ENCODE results near the gene ZNF219. TPM values are rescaled to one million over a fixed set of nuclear protein-coding genes. Genes with fewer than 3 reads are reported as not detected.
A peak's percentile ranks its signal among the peaks of the same experiment; 100 is the strongest.

ZNF219 gene
- total RNA-seq, 1 experiment from 2014 or later: 16.6 TPM

DNA sequence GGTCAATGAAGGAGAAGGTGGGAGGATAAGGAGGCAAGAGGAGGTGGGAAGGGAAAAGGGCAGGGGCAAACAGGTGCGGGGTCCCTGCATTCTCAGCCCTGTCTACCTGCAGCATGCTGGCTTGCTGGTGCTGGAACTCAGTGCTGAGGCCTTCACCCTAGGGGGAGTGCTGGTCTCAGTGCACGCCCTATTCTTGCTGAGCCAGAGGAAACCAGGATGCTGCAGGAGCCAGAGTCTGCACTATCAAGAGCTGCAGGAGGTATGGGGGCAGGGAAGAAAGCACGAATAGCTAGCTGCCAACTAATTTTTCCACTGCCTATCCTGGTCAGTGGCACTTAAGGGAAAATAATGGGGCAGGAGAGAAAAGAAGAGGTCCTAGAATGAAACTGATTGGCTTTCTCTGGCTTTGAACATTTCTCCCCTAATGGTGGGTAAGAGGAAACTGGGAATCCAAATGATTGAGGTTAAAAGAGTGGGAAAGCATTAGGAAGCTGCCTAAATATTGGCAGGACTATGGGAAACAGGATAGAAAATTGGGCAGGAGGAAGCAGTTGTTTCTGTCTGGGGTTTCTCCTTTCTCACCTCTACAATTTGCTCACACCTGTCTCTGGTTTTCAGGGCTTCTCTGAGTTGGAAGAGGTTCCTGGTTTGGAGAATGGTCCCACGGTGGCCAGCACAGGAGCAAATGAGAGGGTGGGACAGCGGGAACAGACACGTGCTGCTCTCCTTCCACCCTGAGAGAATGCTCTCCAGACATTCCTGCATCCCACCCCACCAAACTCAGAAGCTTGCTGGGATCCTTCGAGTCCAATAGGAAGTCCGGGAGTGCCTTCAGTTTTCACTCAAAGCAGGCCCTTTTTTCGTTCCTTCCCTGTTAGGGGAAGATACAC lies 4.3 kb upstream of the ZNF219 start:
- peak overlapping the region; percentile 92 for H3K4me2 ChIP-seq (ENCODE audit: low read length)
- POLR2A ChIA-PET: interaction anchor here (0.9 to 1.3 kb wide), 2 partner anchors 10 to 34 kb away, joined by 3 to 4 read pairs; no protein-coding TSS in a partner anchor
- H3K27me3 ChIP-seq (ENCODE audit: insufficient read depth, low read length): no peaks in the 10 kb centered on the region
- H4K20me1 ChIP-seq (ENCODE audit: insufficient read depth): no peaks in the 10 kb centered on the region
- no peaks in the 10 kb centered on the region for H3K36me3 ChIP-seq (ENCODE audit: control insufficient read depth in 1 of 2, insufficient read depth in 2 of 2, low read length in 2 of 2)
- BruUV-seq (replicated peaks): TSS peak; percentile 76
- ATAC-seq (no peak), DNase-seq (ENCODE audit: low read depth, low spot score) (no peak)
- H3K4me3 ChIP-seq (replicated peaks in 1 of 2; ENCODE audit: low read depth in 1 of 2, low read length in 2 of 2): peak overlapping the region; percentile 69 to 74
- peak overlapping the region; percentile 90 for H3K9ac ChIP-seq (ENCODE audit: low read length)
- intact Hi-C loops (cut with micrococcal nuclease): loop anchor here (10.0 kb wide), 1 partner anchor 248 kb away; no protein-coding TSS in a partner anchor
- H2AFZ ChIP-seq (ENCODE audit: low read depth, low read length, poor library complexity, severe bottlenecking): no peak overlapping the region
- peak overlapping the region; percentile 95 for H3K27ac ChIP-seq (ENCODE audit: low read depth, low read length)
- H3K9me2 ChIP-seq (ENCODE audit: insufficient read depth): no peaks in the 10 kb centered on the region
- CTCF ChIA-PET: interaction anchor here (0.8 to 3.5 kb wide), 5 partner anchors 8 to 88 kb away, joined by 4 to 60 read pairs (median 19); no protein-coding TSS in a partner anchor
- RAD21 ChIA-PET (ENCODE audit: low non-redundant PET in 1 of 2, low total read pairs in 2 of 2, uncharacterized antibody in 2 of 2, unreplicated experiment in 2 of 2): no interaction called here
- H3K79me2 ChIP-seq (ENCODE audit: insufficient read depth, low read length): no peaks in the 10 kb centered on the region
- no peak for TF ChIP-seq ZNF274 (IDR thresholded peaks at IDR 0.05; ENCODE audit: low read depth, low read length)
- TF ChIP-seq, protein P1, sequence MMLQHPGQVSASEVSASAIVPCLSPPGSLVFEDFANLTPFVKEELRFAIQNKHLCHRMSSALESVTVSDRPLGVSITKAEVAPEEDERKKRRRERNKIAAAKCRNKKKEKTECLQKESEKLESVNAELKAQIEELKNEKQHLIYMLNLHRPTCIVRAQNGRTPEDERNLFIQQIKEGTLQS (IDR thresholded peaks at IDR 0.05): no peak
- TF ChIP-seq POLR2AphosphoS5 (IDR thresholded peaks at IDR 0.05; ENCODE audit: low read depth, low read length): no peak
- TF ChIP-seq CBX3 (IDR thresholded peaks at IDR 0.05; ENCODE audit: low read depth): no peak
- no peak for TF ChIP-seq EGR1 (IDR thresholded peaks at IDR 0.05; ENCODE audit: low read depth)
- TF ChIP-seq CEBPB (IDR thresholded peaks at IDR 0.05; ENCODE audit: low read depth): no peak
- TF ChIP-seq TCF7L2 (IDR thresholded peaks at IDR 0.05; ENCODE audit: borderline replicate concordance, extremely low read depth, insufficient read depth, insufficient read length): no peak
- no peak for TF ChIP-seq EZH2phosphoT487 (IDR thresholded peaks at IDR 0.05; ENCODE audit: borderline replicate concordance)
- no peak for TF ChIP-seq EZH2 (IDR thresholded peaks at IDR 0.05)
- TF ChIP-seq YY1 (IDR thresholded peaks at IDR 0.05; ENCODE audit: extremely low read depth, insufficient replicate concordance, low read depth, low read length): no peak
- TF ChIP-seq ELF1 (IDR thresholded peaks at IDR 0.05; ENCODE audit: borderline replicate concordance, low read depth): no peak
- H3K4me1 ChIP-seq (ENCODE audit: control insufficient read depth in 1 of 2, insufficient read depth in 2 of 2, low read length in 2 of 2): peaks cover 49 to 76% of the 10 kb centered on the region in 2 experiments
- no peaks in the 10 kb centered on the region for H3K9me3 ChIP-seq (ENCODE audit: control insufficient read depth in 1 of 2, insufficient read depth in 1 of 2, low read depth in 1 of 2, low read length in 2 of 2)

Measured in HCT116 (cell line).